HG03097 (cell line): ENCODE data around the gene KRT38.
"Not testable (repeated sequence)": the region's sequence is repeated elsewhere in the genome, so short reads cannot be mapped to it uniquely, and the experiment has no call there.

ENCODE experiments used
- ATAC-seq: cut with Tn5 transposase; IDR thresholded peaks from one replicate; pipeline ENCODE4 v1.9.1; 2021; ENCODE audit not compliant: unreplicated experiment, low FRiP score

The KRT38 gene

DNA sequence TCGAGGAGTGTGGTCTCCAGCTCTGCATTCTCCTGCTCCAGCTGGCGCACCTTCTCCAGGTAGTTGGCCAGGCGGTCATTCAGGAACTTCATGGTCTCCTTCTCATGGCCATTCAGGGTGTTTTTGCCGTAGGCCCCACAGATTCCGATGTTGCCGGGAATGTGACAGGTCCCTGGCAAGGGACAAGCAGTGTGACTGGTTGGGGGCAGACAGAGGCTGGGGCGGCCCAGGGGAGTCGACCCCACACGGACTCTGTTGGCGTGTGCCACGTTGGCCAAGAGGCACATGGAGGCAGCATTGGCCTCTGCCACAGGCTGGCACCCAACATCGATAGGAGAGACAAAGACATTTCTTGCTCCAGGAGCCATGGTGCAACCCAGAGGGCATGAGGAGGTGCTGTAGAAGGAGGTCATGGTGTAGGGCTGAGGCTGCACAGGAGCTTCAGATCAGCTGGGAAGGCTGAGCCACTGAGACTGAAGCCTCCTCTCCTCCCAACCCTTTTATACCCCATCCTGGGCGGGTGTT, 16.6 kb downstream of the KRT38 start, which contains the start of gene KRT37:
Gene KRT37, minus strand, starts transcription at position 475 of the 525 bp plus-strand sequence. Its CDS starts 62 bp downstream, at position 413.
- no peak for ATAC-seq

GRCh38 chr17:41422586-41422985, 18.2 kb downstream of the KRT38 start:
- not testable (repeated sequence) for ATAC-seq

DNA sequence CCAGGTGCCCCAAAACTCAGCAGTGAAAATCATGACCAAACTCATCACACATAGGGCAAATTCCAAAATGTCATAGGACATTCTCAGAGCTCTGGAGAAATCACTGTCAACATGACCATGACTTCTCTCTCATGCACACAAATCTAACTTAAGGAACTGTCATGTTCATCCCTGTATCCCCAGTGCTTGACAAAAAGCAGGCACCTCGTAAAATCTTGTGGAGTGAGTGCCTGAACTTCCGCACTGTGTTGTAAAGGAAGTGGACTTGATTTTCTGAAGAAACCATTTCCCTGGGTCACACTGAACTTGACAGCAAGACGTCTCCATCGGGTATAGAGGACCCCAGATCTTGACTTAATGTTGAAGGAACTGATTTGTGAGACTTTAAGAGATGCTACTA, 19.2 kb downstream of the KRT38 start:
- ATAC-seq = no peak

GRCh38 chr17:41421116-41421515, 19.7 kb downstream of the KRT38 start:
- ATAC-seq = no peak

GRCh38 chr17:41420134-41420533, 20.6 kb downstream of the KRT38 start:
- ATAC-seq = no peak

GRCh38 chr17:41419716-41420115, 21.1 kb downstream of the KRT38 start:
- no peak for ATAC-seq

DNA sequence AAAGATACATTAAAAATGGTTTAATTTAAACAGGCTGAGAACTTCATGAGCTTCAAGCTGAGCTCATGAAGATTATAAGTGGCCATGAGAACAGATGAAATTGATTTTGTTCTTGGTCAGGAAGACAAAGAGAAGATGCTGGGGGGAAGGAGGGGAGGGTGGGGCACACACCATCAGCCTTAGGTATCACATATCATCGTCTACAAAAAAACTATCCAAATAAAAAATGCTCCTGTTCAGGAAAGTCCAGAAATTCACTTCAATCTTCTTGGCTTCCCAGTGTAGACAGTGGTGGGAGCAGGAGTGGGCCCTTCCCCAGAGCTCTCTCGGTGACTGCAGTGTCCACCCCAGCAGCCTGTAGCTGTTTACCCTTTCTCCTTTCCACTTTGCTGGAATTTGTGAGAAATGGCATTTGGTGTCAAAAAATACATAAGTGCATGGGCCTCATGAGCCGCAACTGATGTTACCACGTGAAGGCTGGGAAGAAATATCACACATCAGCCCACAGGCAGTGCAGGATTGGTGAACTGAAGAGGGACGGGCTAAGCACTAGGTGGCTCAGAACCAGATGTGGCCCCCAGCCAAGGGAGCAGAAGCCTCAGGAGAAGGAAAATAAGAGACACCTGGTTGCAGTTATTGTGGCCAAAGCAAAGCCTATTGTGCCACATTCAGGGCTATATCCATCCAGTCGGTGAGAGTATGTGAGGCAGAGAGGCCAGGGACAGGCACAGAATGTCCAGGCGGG, 22.5 kb downstream of the KRT38 start:
- ATAC-seq = no peak

GRCh38 chr17:41417576-41418015, 23.2 kb downstream of the KRT38 start:
- ATAC-seq = no peak

DNA sequence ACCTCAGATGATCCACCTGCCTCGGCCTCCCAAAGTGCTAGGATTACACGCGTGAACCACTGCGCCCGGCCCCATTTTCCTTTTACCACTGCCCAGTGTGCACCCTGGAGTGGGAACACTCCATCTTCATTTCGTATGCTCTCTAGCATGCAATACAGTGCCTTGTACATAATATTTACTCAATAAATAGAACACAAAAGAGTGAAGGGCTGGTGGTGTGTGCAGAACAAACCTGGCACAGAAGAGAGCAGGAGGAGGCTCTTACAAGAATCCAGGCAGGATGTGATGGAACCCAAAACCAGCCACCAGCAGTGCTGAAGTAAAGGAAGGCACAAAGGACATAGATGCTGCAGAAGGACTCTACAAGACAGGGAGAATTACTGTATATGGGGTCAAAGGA, 23.7 kb downstream of the KRT38 start:
- ATAC-seq = no peak

GRCh38 chr17:41416479-41416878, 24.3 kb downstream of the KRT38 start:
- no peak for ATAC-seq

- no peak for ATAC-seq
Observed at GRCh38 chr17:41415833-41416335, 24.9 kb downstream of the KRT38 start.

- no peak for ATAC-seq
Observed at GRCh38 chr17:41415411-41415810, 25.4 kb downstream of the KRT38 start.

DNA sequence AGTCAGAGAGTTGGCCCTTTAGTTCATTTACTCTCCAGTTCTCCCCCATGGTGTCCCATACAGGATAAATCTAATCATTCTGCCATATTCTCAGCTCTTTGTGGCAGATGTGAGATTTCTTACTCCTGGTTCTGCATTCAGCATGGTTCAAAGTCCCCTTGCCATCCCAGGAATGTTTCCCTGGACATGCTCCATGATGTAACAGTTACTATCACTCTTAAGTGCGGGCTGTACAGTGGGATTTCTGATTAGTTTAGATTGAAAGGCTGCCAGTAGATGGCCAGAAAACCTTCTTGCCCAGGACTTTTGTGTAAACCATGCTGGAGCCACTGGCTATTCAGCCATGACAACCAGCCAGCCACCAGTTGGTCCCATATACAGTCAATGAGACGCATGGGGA, 26.8 kb downstream of the KRT38 start:
- ATAC-seq = no peak

DNA sequence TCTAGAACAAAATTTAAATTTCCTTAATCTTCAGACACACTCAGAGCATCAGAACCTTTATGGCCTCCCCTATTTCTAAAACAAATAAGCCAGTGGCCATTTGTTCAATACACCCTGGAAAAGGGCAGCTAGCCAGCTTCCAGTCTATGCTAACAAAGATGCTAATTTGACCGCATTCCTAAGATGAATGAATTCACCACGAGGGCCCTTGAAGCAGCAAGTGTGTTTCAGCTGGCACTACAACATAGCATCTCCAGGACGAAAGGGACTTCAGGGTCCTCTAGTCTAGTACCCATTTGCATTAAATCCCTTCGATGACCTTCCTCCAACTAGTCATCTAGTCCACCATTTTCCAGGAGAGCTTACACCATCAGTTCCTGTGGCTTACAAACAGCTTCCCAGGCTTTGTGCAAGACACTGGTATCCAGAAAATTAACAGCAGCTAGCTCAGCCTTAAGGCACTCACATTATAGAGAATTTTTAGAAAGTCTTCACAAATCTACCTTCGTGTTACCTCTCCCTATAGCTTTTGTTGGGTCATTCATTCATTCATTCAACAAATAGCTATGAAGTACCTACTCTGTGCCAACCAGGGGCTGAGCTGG, 27.3 kb downstream of the KRT38 start:
- ATAC-seq = no peak

DNA sequence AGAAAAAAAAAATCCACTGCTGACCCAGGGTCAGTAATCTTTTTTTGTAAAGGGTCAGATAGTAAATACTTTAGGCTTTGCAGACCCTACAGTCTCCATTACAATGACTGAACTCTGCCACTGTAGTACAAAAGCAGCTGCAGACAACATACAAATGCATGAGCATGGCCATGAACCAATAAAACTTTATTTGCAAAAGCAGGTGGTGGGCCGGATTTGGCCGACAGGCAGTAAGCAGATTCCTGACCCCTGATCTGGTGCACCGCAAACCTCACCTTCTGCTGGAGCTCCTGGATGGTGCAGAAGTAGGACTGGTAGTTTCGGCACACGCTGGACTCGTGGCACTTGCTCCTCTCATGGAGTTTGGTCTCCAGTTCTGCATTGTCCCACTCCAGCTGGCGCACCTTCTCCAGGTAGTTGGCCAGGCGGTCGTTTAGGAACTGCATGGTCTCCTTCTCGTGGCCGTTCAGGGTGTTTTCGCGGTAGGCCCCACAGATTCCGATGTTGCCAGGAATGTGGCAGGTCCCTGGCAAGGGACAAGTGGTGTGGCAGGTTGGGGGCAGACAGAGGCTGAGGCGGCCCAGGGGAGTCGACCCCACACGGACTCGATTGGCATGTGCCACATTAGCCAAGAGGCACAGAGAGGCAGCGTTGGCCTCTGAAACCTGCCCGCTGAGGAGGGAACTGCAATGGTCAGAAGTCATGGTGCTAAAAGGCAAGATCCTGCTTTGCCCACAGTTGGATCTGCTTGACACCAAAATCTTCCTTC, 29.5 kb downstream of the KRT38 start:
- ATAC-seq = no peak

DNA sequence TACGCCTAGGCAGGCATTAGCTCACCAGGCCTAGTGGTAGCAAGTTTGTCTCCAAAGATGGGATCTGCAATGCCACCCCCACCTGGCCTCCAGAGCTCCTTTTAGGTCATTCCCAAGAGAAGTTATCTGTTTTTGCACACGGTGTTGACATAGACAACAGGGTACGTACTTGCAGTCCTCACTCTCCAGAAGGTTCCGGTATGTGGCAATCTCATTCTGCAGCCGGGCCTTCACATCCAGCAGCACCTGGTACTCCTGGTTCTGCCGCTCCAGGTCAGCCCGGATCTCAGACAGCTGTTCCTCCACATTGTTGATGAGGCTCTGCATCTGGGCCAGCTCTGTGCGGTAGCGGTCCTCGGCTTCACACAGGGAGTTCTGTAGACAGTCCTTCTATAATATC, 33.6 kb downstream of the KRT38 start:
- no peak for ATAC-seq

DNA sequence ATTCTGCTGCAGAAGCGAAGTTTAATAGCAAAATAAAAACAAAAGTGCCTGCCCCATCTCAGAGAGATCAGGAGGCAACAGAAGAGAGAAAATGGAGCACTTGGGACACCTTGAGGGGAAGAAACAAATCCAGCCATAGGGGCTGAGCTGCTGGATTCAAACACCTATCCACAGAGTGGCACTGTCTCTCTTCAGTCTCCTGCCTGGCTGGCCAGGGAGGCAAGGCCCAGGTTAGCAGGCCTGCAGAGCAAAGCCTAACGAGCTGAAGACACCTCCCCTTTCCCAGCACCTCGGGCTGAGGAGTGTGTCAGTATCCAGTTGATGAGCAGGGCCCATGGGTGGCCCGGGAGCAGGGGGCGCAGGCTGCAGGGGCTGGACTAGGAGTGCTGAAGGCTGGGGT, 34.6 kb downstream of the KRT38 start:
- no peak for ATAC-seq

GRCh38 chr17:41404024-41404671, 36.6 kb downstream of the KRT38 start:
- no peak for ATAC-seq

GRCh38 chr17:41403404-41404023, 37.3 kb downstream of the KRT38 start:
- no peak for ATAC-seq

DNA sequence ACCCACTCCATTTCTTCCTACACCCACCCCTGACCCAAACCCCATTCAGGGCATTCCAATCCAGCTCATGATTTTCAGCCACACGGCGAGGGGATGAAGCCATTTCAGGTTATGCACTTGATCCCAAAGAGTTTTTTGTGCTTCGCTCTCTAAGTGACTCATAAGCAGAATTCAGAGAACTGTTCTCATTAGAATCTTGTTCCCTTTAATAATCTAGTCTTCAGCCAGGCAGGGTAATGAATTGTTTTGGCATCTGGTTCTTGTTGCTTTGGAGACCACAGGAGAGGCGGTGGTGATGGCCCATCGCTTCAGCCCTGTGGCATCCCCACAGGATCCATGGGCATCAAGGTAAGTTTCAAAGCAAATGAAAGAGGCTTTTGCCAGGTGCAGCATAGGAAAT, 38.6 kb downstream of the KRT38 start:
- no peak for ATAC-seq
